ENCODE measurements around the gene FILIP1L.

Gene FILIP1L

DNA sequence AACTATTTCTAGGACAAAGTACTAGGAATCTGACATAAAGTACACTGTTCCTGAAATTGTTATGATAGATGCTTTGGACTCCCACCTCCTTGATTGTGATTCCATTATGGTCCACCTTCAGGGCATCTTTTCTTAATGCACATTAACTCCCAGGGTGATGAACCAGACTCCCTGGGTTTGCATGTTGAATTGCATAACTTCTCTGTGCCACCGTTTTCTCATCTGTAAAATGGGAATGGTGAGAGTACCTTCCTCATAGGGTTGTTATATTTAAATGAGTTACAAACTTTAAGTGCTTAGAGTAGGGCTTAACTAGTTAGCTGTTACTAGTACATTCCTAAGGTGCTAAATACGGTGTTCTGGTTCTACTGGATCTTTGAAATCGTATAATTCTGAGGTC lies 214.7 kb downstream of the FILIP1L start:
- TF ChIP-seq CTCF (IDR thresholded peaks at IDR 0.05; ENCODE audit: poor library complexity, severe bottlenecking) = no peak
- Histone ChIP-seq H3K27me3 (ENCODE audit: insufficient read depth, poor library complexity, severe bottlenecking) (no peaks in the 10 kb centered on the region), H3K4me3 (ENCODE audit: severe bottlenecking) (no peak overlapping the region), H3K4me1 (ENCODE audit: insufficient read depth, poor library complexity, severe bottlenecking) (peaks cover 49% of the 10 kb centered on the region), H3K27ac (ENCODE audit: poor library complexity, severe bottlenecking) (no peak overlapping the region), H3K9me3 (ENCODE audit: severe bottlenecking) (no peaks in the 10 kb centered on the region), H3K36me3 (ENCODE audit: low read depth) (no peaks in the 10 kb centered on the region)
- ATAC-seq (ENCODE audit: low read depth) (no peak), DNase-seq (ENCODE audit: low spot score) (no peak)

GRCh38 chr3:99896482-99896881 lies 217.8 kb downstream of the FILIP1L start:
- Histone ChIP-seq H3K27ac (ENCODE audit: poor library complexity, severe bottlenecking) (peak overlapping the region; percentile 81), H3K36me3 (ENCODE audit: low read depth) (no peaks in the 10 kb centered on the region), H3K27me3 (ENCODE audit: insufficient read depth, poor library complexity, severe bottlenecking) (no peaks in the 10 kb centered on the region), H3K9me3 (ENCODE audit: severe bottlenecking) (no peaks in the 10 kb centered on the region), H3K4me3 (ENCODE audit: severe bottlenecking) (no peak overlapping the region), H3K4me1 (ENCODE audit: insufficient read depth, poor library complexity, severe bottlenecking) (peaks cover 30% of the 10 kb centered on the region)
- no peak for TF ChIP-seq CTCF (IDR thresholded peaks at IDR 0.05; ENCODE audit: poor library complexity, severe bottlenecking)
- ATAC-seq (ENCODE audit: low read depth) = no peak
- no peak for DNase-seq (ENCODE audit: low spot score)

DNA sequence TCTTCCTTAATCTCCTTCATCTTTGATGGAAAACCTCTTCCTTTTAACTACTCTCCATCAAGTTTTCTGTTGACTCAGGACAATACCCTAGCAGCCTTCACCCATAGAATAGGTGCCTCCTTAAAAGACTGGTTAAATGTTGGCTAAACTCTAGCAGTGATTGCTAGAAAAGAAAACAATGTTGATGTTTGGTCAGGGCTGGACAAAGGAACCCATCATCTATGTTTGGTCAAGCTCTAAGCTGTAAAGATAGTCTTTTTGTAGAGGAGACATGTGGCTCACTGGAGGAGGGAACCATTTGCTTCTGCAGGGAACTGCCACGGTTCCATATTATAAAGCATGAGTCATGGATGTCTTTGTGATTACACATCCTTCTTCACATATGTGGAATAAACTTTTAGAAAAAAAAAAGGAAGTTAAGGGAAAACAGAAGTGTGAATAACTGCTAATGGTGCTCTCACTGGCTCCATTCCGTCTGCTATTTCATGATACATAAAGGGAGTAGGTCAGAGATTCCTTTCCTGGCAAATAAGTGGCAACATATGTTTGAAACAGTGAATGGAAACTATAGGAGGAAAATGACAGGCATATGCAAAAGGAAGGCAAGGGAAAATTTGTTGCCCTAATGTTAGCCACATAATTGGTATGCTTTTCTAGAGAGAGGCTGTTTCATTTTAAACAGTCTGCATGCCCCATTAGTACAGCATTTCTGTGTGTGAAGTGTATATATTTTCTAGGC lies 218.4 kb downstream of the FILIP1L start:
- TF ChIP-seq CTCF (IDR thresholded peaks at IDR 0.05; ENCODE audit: poor library complexity, severe bottlenecking) = no peak
- Histone ChIP-seq H3K4me3 (ENCODE audit: severe bottlenecking) (no peak overlapping the region), H3K27ac (ENCODE audit: poor library complexity, severe bottlenecking) (peak overlapping the region; percentile 81), H3K4me1 (ENCODE audit: insufficient read depth, poor library complexity, severe bottlenecking) (peaks cover 27% of the 10 kb centered on the region), H3K9me3 (ENCODE audit: severe bottlenecking) (no peaks in the 10 kb centered on the region), H3K27me3 (ENCODE audit: insufficient read depth, poor library complexity, severe bottlenecking) (no peaks in the 10 kb centered on the region), H3K36me3 (ENCODE audit: low read depth) (no peaks in the 10 kb centered on the region)
- DNase-seq (ENCODE audit: low spot score) (no peak), ATAC-seq (ENCODE audit: low read depth) (peak; percentile 96)

DNA sequence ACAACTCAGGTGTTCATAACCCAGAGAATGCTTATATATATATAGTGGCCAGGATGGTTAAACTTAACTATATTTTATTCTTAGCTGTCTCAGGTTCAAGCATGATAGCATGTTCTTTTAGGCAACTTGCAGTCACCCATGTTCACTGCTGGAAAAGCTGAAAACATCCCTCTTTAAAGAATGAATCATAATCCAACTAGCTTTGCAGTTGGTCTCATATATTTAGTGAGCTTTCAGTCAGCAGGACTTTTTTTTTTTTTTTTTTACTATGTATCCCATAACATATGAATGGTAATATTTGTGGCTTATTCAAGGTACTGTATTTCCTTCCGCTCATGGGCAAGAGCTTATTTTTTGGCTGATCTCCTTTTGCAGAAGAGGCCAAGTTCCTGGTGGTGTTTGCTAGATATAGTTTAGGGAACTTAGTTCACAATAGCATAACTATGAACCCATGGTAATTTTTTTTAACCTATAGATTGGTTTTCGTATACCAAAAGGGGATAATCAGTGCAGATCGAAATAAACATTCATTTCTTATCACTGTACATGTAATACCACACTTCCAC lies 219.1 kb downstream of the FILIP1L start:
- H3K36me3 ChIP-seq (ENCODE audit: low read depth) = no peaks in the 10 kb centered on the region
- no peak for DNase-seq (ENCODE audit: low spot score)
- no peak for TF ChIP-seq CTCF (IDR thresholded peaks at IDR 0.05; ENCODE audit: poor library complexity, severe bottlenecking)
- peaks cover 21% of the 10 kb centered on the region for H3K4me1 ChIP-seq (ENCODE audit: insufficient read depth, poor library complexity, severe bottlenecking)
- no peak for ATAC-seq (ENCODE audit: low read depth)
- peak overlapping the region; percentile 81 for H3K27ac ChIP-seq (ENCODE audit: poor library complexity, severe bottlenecking)
- no peaks in the 10 kb centered on the region for H3K27me3 ChIP-seq (ENCODE audit: insufficient read depth, poor library complexity, severe bottlenecking)
- no peaks in the 10 kb centered on the region for H3K9me3 ChIP-seq (ENCODE audit: severe bottlenecking)
- no peak overlapping the region for H3K4me3 ChIP-seq (ENCODE audit: severe bottlenecking)

DNA sequence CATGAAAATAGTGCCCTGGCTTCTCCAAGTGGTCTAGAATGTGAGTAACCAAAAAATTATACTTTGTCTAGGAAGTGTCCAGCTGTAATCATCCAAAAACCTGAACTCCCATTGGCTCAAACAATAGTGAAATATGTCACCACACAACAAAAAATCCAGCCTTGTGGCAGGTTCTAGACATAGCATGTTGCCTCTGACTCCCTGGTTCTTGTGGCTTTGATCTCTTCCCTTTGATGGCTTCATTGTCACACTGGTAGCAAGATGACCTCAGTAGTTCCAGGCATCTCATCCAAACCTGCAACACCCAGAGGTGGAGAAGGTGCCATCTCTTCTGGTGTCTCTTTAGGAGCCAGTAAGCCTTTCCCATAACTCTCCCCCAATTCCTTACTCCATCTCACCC lies 222.0 kb downstream of the FILIP1L start:
- Histone ChIP-seq H3K4me3 (ENCODE audit: severe bottlenecking) (no peak overlapping the region), H3K36me3 (ENCODE audit: low read depth) (no peaks in the 10 kb centered on the region), H3K27ac (ENCODE audit: poor library complexity, severe bottlenecking) (no peak overlapping the region), H3K9me3 (ENCODE audit: severe bottlenecking) (no peaks in the 10 kb centered on the region), H3K4me1 (ENCODE audit: insufficient read depth, poor library complexity, severe bottlenecking) (peaks cover 16% of the 10 kb centered on the region), H3K27me3 (ENCODE audit: insufficient read depth, poor library complexity, severe bottlenecking) (no peaks in the 10 kb centered on the region)
- no peak for TF ChIP-seq CTCF (IDR thresholded peaks at IDR 0.05; ENCODE audit: poor library complexity, severe bottlenecking)
- no peak for DNase-seq (ENCODE audit: low spot score)
- ATAC-seq (ENCODE audit: low read depth) = no peak
